ENCODE data around the gene NUP205.

The NUP205 gene

DNA sequence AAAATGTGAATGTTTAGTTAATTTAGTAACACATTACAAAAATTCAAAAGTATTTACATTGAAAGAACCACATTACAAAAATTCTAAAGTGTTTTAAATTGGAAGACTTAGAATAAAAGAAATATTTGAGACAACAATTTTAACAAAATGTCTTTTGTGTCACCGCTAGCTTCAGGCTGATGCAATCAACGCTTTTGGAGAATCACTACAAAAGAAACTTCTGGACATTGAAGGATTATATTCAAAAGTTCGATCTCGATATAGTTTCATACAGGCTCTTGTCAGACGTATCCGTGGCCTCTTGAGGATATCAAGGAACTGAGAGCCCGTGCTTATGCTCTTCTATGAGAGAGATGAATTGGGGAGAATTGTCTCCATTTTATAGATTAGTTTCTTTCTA lies 90.5 kb downstream of the NUP205 start:
- no peak overlapping the region for H3K9ac ChIP-seq (ENCODE audit: low read length)
- H3K79me1 ChIP-seq (ENCODE audit: low read length): peaks cover 2% of the 10 kb centered on the region
- no peak overlapping the region for H3K4me2 ChIP-seq (ENCODE audit: low read length)
- no peak overlapping the region for H3K4ac ChIP-seq (ENCODE audit: low read depth, low read length)
- no peak overlapping the region for H4K8ac ChIP-seq (ENCODE audit: low read depth, low read length)
- H4K5ac ChIP-seq (ENCODE audit: low read length): no peak overlapping the region
- WGBS (ENCODE audit: extremely low coverage, insufficient coverage, low lambda C conversion rate): no CpG with 5 or more reads among the region's 7 CpGs
- no peaks in the 10 kb centered on the region for H3K27me3 ChIP-seq (ENCODE audit: insufficient read depth, low read length, poor library complexity)
- no peaks in the 10 kb centered on the region for H3K79me2 ChIP-seq (ENCODE audit: control insufficient read depth, insufficient read depth, low read length)
- no peak overlapping the region for H3K4me3 ChIP-seq (ENCODE audit: low read length)
- no peak overlapping the region for H3K18ac ChIP-seq (ENCODE audit: low read length)
- H2BK5ac ChIP-seq (ENCODE audit: low read length): no peak overlapping the region
- H3K36me3 ChIP-seq (ENCODE audit: control insufficient read depth, insufficient read depth, low read length): peaks cover 7% of the 10 kb centered on the region
- no peak overlapping the region for H2BK15ac ChIP-seq (replicated peaks; ENCODE audit: low read depth)
- H3K56ac ChIP-seq (ENCODE audit: low read length): no peak overlapping the region
- H3K27ac ChIP-seq (ENCODE audit: low read depth, low read length): no peak overlapping the region
- no peak overlapping the region for H3K23ac ChIP-seq (ENCODE audit: low read length)
- DNase-seq: no peak
- H2AK5ac ChIP-seq (ENCODE audit: low read length): no peak overlapping the region
- H3K4me1 ChIP-seq (ENCODE audit: control insufficient read depth, low read depth, low read length): no peaks in the 10 kb centered on the region
- no peak overlapping the region for H2BK120ac ChIP-seq (ENCODE audit: low read depth, low read length)

DNA sequence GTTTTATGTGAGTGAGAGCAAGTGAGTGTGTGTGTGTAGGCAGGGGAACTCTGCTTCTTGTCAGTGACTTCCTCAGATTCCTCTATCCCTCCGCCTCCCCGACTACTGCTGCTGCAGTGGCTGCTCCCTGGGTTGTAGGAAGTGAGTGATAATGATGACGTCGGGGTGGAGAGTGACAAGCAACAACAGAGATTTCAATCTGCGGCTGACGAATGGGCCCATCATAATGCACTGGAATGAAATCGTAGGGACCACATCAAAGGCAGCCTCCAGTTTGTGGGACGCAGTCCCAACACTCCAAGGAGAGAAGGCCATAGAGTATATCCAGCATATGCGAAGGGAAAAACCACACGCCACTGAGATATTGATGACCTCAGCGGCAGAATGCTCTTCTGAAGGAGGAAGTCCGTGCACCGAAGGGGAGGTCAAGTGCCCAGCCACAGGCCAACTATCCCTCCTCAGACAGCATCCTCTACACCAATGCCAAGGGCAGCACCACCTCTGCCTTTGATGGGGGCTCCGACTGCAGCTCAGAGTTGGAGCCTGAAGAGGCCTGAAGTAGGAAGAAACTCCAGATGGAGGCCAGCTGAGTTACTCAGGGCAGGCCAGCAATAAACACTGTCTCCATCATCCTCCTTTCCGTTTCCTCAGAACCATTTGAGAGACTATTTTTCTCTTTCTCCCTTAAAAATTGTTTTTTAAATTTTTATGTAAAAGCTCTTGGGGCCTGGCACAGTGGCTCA lies 93.3 kb downstream of the NUP205 start:
- Histone ChIP-seq H3K79me2 (ENCODE audit: control insufficient read depth, insufficient read depth, low read length) (no peaks in the 10 kb centered on the region), H3K4me1 (ENCODE audit: control insufficient read depth, low read depth, low read length) (no peaks in the 10 kb centered on the region), H4K8ac (ENCODE audit: low read depth, low read length) (no peak overlapping the region), H2AK5ac (ENCODE audit: low read length) (no peak overlapping the region), H3K18ac (ENCODE audit: low read length) (no peak overlapping the region), H3K9ac (ENCODE audit: low read length) (no peak overlapping the region), H3K4me2 (ENCODE audit: low read length) (no peak overlapping the region), H3K36me3 (ENCODE audit: control insufficient read depth, insufficient read depth, low read length) (peaks cover 4% of the 10 kb centered on the region), H2BK15ac (replicated peaks; ENCODE audit: low read depth) (no peak overlapping the region), H3K56ac (ENCODE audit: low read length) (no peak overlapping the region), H2BK120ac (ENCODE audit: low read depth, low read length) (no peak overlapping the region), H3K23ac (ENCODE audit: low read length) (no peak overlapping the region), H3K4ac (ENCODE audit: low read depth, low read length) (no peak overlapping the region), H3K79me1 (ENCODE audit: low read length) (no peaks in the 10 kb centered on the region), H2BK5ac (ENCODE audit: low read length) (no peak overlapping the region), H4K5ac (ENCODE audit: low read length) (no peak overlapping the region), H3K27me3 (ENCODE audit: insufficient read depth, low read length, poor library complexity) (no peaks in the 10 kb centered on the region), H3K4me3 (ENCODE audit: low read length) (no peak overlapping the region), H3K27ac (ENCODE audit: low read depth, low read length) (no peak overlapping the region)
- WGBS (ENCODE audit: extremely low coverage, insufficient coverage, low lambda C conversion rate): no CpG with 5 or more reads among the region's 15 CpGs
- peak; percentile 76 for DNase-seq

GRCh38 chr7:135653340-135654080 lies 95.8 kb downstream of the NUP205 start:
- Histone ChIP-seq H2BK15ac (replicated peaks; ENCODE audit: low read depth) (no peak overlapping the region), H2AK5ac (ENCODE audit: low read length) (no peak overlapping the region), H3K23ac (ENCODE audit: low read length) (no peak overlapping the region), H3K79me2 (ENCODE audit: control insufficient read depth, insufficient read depth, low read length) (no peaks in the 10 kb centered on the region), H4K5ac (ENCODE audit: low read length) (no peak overlapping the region), H3K27ac (ENCODE audit: low read depth, low read length) (no peak overlapping the region), H3K4me1 (ENCODE audit: control insufficient read depth, low read depth, low read length) (no peaks in the 10 kb centered on the region), H2BK5ac (ENCODE audit: low read length) (no peak overlapping the region), H3K9ac (ENCODE audit: low read length) (no peak overlapping the region), H3K56ac (ENCODE audit: low read length) (no peak overlapping the region), H4K8ac (ENCODE audit: low read depth, low read length) (no peak overlapping the region), H2BK120ac (ENCODE audit: low read depth, low read length) (no peak overlapping the region), H3K4me3 (ENCODE audit: low read length) (no peak overlapping the region), H3K79me1 (ENCODE audit: low read length) (no peaks in the 10 kb centered on the region), H3K27me3 (ENCODE audit: insufficient read depth, low read length, poor library complexity) (no peaks in the 10 kb centered on the region), H3K4me2 (ENCODE audit: low read length) (no peak overlapping the region), H3K18ac (ENCODE audit: low read length) (no peak overlapping the region), H3K4ac (ENCODE audit: low read depth, low read length) (no peak overlapping the region), H3K36me3 (ENCODE audit: control insufficient read depth, insufficient read depth, low read length) (peaks cover 4% of the 10 kb centered on the region)
- no CpG with 5 or more reads among the region's 12 CpGs for whole genome bisulfite sequencing (ENCODE audit: extremely low coverage, insufficient coverage, low lambda C conversion rate)
- no peak for DNase-seq

DNA sequence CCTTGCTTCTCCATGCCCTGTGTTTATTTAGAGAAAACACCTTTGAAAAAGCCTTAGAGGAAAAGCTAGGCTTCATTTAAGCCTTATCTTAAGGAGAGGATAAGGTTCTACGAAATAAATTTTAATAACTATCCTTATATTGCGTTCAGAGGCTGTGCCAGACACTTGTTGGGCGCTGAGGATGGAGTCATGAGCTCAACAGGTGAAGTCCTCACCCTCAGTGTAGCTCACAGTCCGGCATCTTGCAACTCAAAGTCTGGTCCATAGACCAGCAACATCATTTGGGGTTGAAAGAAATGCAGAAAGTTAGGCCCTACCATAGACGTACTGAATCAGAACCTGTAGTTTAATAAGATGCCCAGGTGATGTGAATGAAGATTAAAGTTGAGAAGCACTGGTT lies 100.8 kb downstream of the NUP205 start:
- Histone ChIP-seq H2AK5ac (ENCODE audit: low read length) (no peak overlapping the region), H2BK15ac (replicated peaks; ENCODE audit: low read depth) (no peak overlapping the region), H2BK5ac (ENCODE audit: low read length) (no peak overlapping the region)

GRCh38 chr7:135659159-135659846 lies 101.6 kb downstream of the NUP205 start:
- DNase-seq: peak; percentile 29
- WGBS (ENCODE audit: extremely low coverage, insufficient coverage, low lambda C conversion rate): no CpG with 5 or more reads among the region's 9 CpGs
- Histone ChIP-seq H4K5ac (ENCODE audit: low read length) (no peak overlapping the region), H2BK120ac (ENCODE audit: low read depth, low read length) (no peak overlapping the region), H3K9ac (ENCODE audit: low read length) (no peak overlapping the region), H2AK5ac (ENCODE audit: low read length) (no peak overlapping the region), H3K18ac (ENCODE audit: low read length) (no peak overlapping the region), H2BK15ac (replicated peaks; ENCODE audit: low read depth) (no peak overlapping the region), H3K79me2 (ENCODE audit: control insufficient read depth, insufficient read depth, low read length) (peaks cover 11% of the 10 kb centered on the region), H3K79me1 (ENCODE audit: low read length) (no peaks in the 10 kb centered on the region), H3K4me2 (ENCODE audit: low read length) (no peak overlapping the region), H3K56ac (ENCODE audit: low read length) (no peak overlapping the region), H3K4me3 (ENCODE audit: low read length) (no peak overlapping the region), H3K27me3 (ENCODE audit: insufficient read depth, low read length, poor library complexity) (no peaks in the 10 kb centered on the region), H4K8ac (ENCODE audit: low read depth, low read length) (no peak overlapping the region), H3K4ac (ENCODE audit: low read depth, low read length) (no peak overlapping the region), H3K36me3 (ENCODE audit: control insufficient read depth, insufficient read depth, low read length) (no peaks in the 10 kb centered on the region), H3K27ac (ENCODE audit: low read depth, low read length) (no peak overlapping the region), H3K4me1 (ENCODE audit: control insufficient read depth, low read depth, low read length) (peaks cover 2% of the 10 kb centered on the region), H2BK5ac (ENCODE audit: low read length) (no peak overlapping the region), H3K23ac (ENCODE audit: low read length) (no peak overlapping the region)

More for the DNA sequence above, 100.8 kb downstream of the NUP205 start:
- Histone ChIP-seq H3K36me3 (ENCODE audit: control insufficient read depth, insufficient read depth, low read length) (no peaks in the 10 kb centered on the region), H3K4me2 (ENCODE audit: low read length) (no peak overlapping the region), H3K23ac (ENCODE audit: low read length) (no peak overlapping the region), H3K27me3 (ENCODE audit: insufficient read depth, low read length, poor library complexity) (no peaks in the 10 kb centered on the region), H2BK120ac (ENCODE audit: low read depth, low read length) (no peak overlapping the region), H4K8ac (ENCODE audit: low read depth, low read length) (no peak overlapping the region), H3K9ac (ENCODE audit: low read length) (no peak overlapping the region), H3K4ac (ENCODE audit: low read depth, low read length) (no peak overlapping the region), H3K4me3 (ENCODE audit: low read length) (no peak overlapping the region), H3K27ac (ENCODE audit: low read depth, low read length) (no peak overlapping the region), H3K79me1 (ENCODE audit: low read length) (no peaks in the 10 kb centered on the region), H3K18ac (ENCODE audit: low read length) (no peak overlapping the region), H3K4me1 (ENCODE audit: control insufficient read depth, low read depth, low read length) (peaks cover 2% of the 10 kb centered on the region), H4K5ac (ENCODE audit: low read length) (no peak overlapping the region), H3K79me2 (ENCODE audit: control insufficient read depth, insufficient read depth, low read length) (peaks cover 11% of the 10 kb centered on the region), H3K56ac (ENCODE audit: low read length) (no peak overlapping the region)
- no peak for DNase-seq
- no CpG with 5 or more reads among the region's 5 CpGs for WGBS (ENCODE audit: extremely low coverage, insufficient coverage, low lambda C conversion rate)
